NT2/D1 (cell line): ENCODE data around the gene LYSMD1.
"Not testable (repeated sequence)": the region's sequence is repeated elsewhere in the genome, so short reads cannot be mapped to it uniquely, and the experiment has no call there.

ENCODE experiments used
- DNase-seq: peaks from one replicate; pipeline ENCODE4 v3.0.0-alpha.2; 2011; ENCODE audit warnings: low read depth, low spot score
- H3K27me3 ChIP-seq: 2 replicates; pipeline ENCODE4 v1.6.0; 2011; ENCODE audit warnings: mild to moderate bottlenecking; ENCODE audit not compliant: insufficient read length, insufficient read depth
- H3K36me3 ChIP-seq: 2 replicates; pipeline ENCODE4 v1.6.1; 2011; ENCODE audit warnings: mild to moderate bottlenecking, low read length, mixed read lengths; ENCODE audit not compliant: insufficient read depth, insufficient read length
- H3K4me1 ChIP-seq: 2 replicates; pipeline ENCODE4 v1.5.1; 2011; ENCODE audit not compliant: insufficient read depth, insufficient read length
- H3K4me3 ChIP-seq: 2 replicates; pipeline ENCODE4 v1.5.1; 2011; ENCODE audit warnings: low read depth; ENCODE audit not compliant: insufficient read length
- H3K9ac ChIP-seq: 2 replicates; pipeline ENCODE4 v1.6.0; 2011; ENCODE audit warnings: low read depth; ENCODE audit not compliant: insufficient read length
- H3K9me3 ChIP-seq: 2 replicates; pipeline ENCODE4 v1.5.1; 2011; ENCODE audit warnings: mild to moderate bottlenecking, low read length; ENCODE audit not compliant: insufficient read depth
- SUZ12 ChIP-seq: IDR thresholded peaks from 2 replicates; pipeline ENCODE4 v1.6.1; 2011; ENCODE audit not compliant: insufficient read length, insufficient read depth; ENCODE audit errors: extremely low read depth
- YY1 ChIP-seq: IDR thresholded peaks from 2 replicates; pipeline ENCODE4 v1.6.1; 2011; ENCODE audit not compliant: insufficient read length, insufficient read depth
- ZNF274 ChIP-seq: IDR thresholded peaks from 2 replicates; pipeline ENCODE4 v1.6.1; 2011; ENCODE audit warnings: mild to moderate bottlenecking, low read depth, low read length

Gene LYSMD1

DNA sequence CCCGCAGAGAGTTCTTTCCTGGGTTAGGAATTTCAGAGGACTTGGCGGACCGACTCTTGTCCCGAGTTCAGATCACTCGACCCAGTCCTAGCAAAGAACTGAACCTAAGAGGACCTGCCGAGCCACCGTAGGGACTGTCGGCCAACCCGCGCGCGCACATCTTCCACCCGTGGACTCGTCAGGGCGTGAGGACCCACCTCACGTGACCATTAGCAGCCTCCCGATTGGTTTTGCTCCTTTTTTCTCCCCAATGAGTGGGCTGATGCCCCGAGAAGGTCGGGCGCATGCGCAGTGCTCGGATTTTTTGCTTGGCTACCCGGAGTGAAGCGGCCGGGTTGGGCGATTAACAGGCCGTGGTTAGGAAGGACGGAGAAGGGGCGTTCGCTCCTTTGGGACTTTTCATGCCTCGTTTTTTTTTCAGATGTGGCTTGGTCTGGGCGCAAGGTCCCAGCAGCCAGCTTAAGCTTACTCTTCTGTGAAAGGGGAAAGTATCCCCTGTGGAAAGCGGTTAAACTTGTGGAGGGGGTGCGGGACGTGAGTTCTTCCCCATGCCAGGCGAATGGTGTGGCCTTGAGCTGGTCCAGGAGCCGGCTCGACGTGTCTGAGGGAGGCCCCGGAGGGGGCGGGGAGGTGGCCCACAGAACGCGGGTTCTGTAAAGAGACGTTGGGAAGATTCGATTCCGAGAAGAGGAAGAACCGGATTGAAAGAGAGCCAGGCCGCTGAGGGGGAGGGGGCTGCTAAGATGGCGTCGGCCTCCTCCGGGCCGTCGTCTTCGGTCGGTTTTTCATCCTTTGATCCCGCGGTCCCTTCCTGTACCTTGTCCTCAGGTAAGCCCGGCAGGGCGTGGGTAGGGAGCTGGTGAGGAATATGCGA, 32.8 kb upstream of the LYSMD1 start, which contains the start of gene PIP5K1A:
Gene PIP5K1A, plus strand, starts transcription at position 299 of the 874 bp plus-strand sequence. Its CDS starts 445 bp downstream, at position 744.
- Histone ChIP-seq H3K27me3 (no peaks in the 10 kb centered on the region), H3K4me3 (peak within 1 kb of the TSS; percentile 99), H3K4me1 (peaks cover 3% of the 10 kb centered on the region), H3K9ac (peak within 1 kb of the TSS; percentile 99), H3K9me3 (no peaks in the 10 kb centered on the region), H3K36me3 (peaks cover 24% of the 10 kb centered on the region)
- no peak for TF ChIP-seq SUZ12
- no peak for TF ChIP-seq ZNF274
- peak; percentile 83 for TF ChIP-seq YY1
- peak; percentile 96 for DNase-seq

DNA sequence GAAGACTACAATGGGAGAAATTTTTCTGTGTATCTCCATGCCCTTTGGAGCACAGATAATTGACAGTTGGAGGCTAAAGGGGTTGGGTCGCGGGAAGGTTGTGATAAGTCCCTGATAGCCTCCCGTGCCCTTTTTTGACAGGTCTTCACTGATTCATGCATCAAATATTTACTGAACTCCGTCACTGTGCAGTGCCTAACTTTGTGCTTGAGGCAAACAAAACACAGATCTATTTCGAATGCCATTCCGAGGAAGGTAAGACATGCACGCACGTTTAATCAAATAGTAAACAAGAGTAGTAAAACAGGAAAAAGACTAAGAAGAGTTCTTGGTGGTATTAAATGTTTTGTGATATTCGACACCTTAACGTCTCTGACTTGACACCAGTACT, 32.2 kb upstream of the LYSMD1 start:
- H3K27me3 ChIP-seq = no peaks in the 10 kb centered on the region
- H3K4me3 ChIP-seq = peak overlapping the region; percentile 99
- peaks cover 3% of the 10 kb centered on the region for H3K4me1 ChIP-seq
- no peaks in the 10 kb centered on the region for H3K9me3 ChIP-seq
- no peak for TF ChIP-seq YY1
- no peak for TF ChIP-seq ZNF274
- no peak for TF ChIP-seq SUZ12
- DNase-seq = no peak
- H3K9ac ChIP-seq = peak overlapping the region; percentile 99
- H3K36me3 ChIP-seq = peaks cover 18% of the 10 kb centered on the region

DNA sequence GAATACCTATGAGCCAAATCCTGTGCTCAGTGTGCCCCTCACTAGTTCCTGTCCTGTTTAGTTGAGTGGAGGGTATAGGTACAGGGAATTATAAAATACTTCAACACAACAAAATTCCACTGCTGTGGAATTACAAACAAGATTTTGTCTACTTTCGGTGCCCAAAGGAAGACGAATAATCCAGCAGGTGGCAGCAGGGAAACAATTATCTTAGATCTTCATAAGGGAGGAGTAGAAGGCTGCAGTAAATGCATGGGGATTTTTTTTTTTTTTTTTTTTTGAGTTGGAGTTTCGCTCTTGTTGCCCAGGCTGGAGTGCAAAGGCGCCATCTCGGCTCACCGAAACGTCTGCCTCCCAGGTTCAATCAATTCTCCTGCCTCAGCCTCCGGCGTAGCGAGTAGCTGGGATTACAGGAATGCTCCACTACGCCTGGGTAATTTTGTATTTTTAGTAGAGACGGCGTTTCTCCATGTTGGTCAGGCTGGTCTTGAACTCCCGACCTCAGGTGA, 30.6 kb upstream of the LYSMD1 start:
- H3K4me3 ChIP-seq = no peak overlapping the region
- H3K36me3 ChIP-seq = peaks cover 5% of the 10 kb centered on the region
- H3K9ac ChIP-seq = no peak overlapping the region
- DNase-seq = no peak
- peaks cover 3% of the 10 kb centered on the region for H3K4me1 ChIP-seq
- H3K9me3 ChIP-seq = no peaks in the 10 kb centered on the region
- TF ChIP-seq SUZ12 (no peak), YY1 (no peak), ZNF274 (no peak)
- H3K27me3 ChIP-seq = no peaks in the 10 kb centered on the region

DNA sequence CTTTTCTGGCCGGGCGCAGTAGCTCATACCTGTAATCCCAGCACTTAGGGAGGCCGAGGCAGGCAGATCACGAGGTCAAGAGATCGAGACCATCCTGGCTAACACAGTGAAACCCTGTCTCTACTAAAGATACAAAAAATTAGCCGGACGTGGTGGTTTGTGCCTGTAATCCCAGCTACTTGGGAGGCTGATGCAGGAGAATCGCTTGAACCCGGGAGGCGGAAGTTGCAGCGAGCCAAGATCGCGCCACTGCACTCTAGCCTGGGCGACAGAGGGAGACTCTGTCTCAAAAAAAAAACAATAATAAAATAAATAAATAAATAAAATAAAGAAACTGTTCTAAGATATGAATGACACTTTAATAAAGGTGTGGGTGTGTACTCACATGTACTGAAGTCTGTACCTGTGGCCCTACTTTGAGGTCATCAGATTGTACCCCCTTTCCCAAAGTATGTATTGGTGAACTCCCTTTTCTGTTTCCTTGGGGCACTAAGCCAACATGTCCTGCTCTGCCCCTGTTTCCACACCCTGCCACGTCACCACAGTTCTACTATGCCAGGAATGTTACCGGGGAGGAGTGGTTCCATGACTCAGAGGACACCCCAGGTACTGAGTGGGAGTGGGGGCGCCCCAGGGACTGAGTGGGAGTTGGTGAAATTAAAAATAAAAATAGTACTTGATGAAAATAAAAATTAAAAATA, 29.3 kb upstream of the LYSMD1 start:
- not testable (repeated sequence) for H3K36me3 ChIP-seq, H3K9me3 ChIP-seq, H3K9ac ChIP-seq, H3K27me3 ChIP-seq, DNase-seq, H3K4me3 ChIP-seq, H3K4me1 ChIP-seq

DNA sequence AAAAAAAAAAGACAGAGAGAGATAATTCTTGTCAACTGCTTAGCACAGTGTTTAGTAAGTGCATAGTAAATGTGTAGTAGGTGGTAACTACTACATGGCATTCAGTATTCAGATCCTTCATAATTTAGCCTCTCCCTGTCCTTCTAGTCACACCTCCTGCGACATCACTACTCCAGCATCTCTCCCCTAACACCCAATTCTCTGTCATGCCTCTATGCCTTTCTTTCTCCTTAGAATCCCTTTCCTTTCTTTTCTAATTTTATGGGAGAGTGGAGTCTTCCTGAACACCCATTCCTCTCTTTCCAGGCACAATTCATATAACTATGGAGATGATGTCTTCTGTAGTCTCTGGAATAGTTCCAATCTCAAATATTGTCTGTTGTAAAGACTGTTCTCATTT, 28.2 kb upstream of the LYSMD1 start:
- H3K36me3 ChIP-seq = no peaks in the 10 kb centered on the region
- TF ChIP-seq SUZ12 (no peak), ZNF274 (no peak), YY1 (no peak)
- peaks cover 3% of the 10 kb centered on the region for H3K4me1 ChIP-seq
- H3K9ac ChIP-seq = no peak overlapping the region
- H3K4me3 ChIP-seq = no peak overlapping the region
- no peak for DNase-seq
- H3K27me3 ChIP-seq = no peaks in the 10 kb centered on the region
- no peaks in the 10 kb centered on the region for H3K9me3 ChIP-seq

DNA sequence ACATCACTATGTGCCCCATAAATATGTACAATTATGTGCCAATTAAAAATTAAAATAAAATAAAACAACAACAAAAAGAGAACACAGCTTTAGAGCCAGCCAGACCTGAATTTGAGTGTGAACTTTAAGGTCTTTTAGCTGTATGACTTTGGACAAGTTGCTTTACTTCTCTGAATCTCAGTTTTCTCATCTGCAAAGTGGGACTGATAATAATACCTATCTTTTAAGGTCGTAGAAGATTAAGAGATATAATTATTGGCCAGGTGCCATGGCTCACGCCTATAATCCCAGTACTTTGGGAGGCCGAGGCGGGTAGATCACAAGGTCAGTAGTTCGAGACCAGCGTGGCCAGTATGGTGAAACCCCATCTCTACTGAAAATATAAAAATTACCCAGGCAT, 27.6 kb upstream of the LYSMD1 start:
- no peak overlapping the region for H3K9ac ChIP-seq
- no peaks in the 10 kb centered on the region for H3K9me3 ChIP-seq
- H3K36me3 ChIP-seq = peaks cover 2% of the 10 kb centered on the region
- no peaks in the 10 kb centered on the region for H3K27me3 ChIP-seq
- no peak for DNase-seq
- no peak overlapping the region for H3K4me3 ChIP-seq
- TF ChIP-seq YY1 (no peak), SUZ12 (no peak), ZNF274 (no peak)
- peaks cover 3% of the 10 kb centered on the region for H3K4me1 ChIP-seq

DNA sequence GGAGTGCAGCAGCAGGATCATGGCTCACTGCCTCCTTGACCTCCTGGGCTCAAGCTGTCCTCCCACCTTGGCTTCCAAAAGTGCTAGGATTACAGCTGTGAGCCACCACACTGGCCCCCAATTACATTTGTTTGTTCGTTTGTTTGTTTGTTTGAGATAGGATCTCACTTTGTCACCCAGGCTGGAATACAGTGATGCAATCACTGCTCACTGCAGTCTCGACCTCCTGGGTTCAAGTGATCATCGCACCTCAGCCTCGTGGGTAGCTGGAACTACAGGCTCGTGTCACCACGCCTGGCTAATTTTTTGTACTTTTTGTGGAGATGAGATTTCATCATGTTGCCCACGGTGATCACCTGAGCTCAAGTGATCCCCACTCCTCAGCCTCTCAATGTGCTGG, 26.3 kb upstream of the LYSMD1 start:
- no peak for DNase-seq
- H3K4me3 ChIP-seq = no peak overlapping the region
- no peak for TF ChIP-seq ZNF274
- no peak for TF ChIP-seq YY1
- no peak overlapping the region for H3K9ac ChIP-seq
- peaks cover 11% of the 10 kb centered on the region for H3K36me3 ChIP-seq
- peaks cover 3% of the 10 kb centered on the region for H3K4me1 ChIP-seq
- no peaks in the 10 kb centered on the region for H3K27me3 ChIP-seq
- H3K9me3 ChIP-seq = no peaks in the 10 kb centered on the region
